SK-N-SH (cell line): ENCODE measurements around the gene SP100. TPM values are rescaled to one million over a fixed set of nuclear protein-coding genes. Genes with fewer than 3 reads are reported as not detected.

Experiments used
- CTCF ChIA-PET: fragments of 300-600, 350-600 bp; formaldehyde crosslinking; extraction: SDS; loops from one replicate; lab custom pipeline; 2021; lab: Yijun Ruan, JAX
- POLR2A ChIA-PET: fragments of 350-600 bp; sonication (Branson Sonifier 250); formaldehyde crosslinking; extraction: SDS; loops from one replicate; lab custom pipeline; 2020; ENCODE audit warnings: antibody characterized with exemption, inconsistent platforms; lab: Yijun Ruan, JAX
- DNase-seq: peaks from one replicate; pipeline ENCODE4 v3.0.0; 2012
- H2AFZ ChIP-seq: fragments of 200-600 bp; sonication (generic); 2 replicates; pipeline ENCODE4 v1.8.1; 2016; ENCODE audit warnings: antibody characterized with exemption, mild to moderate bottlenecking, low read depth
- H3F3A ChIP-seq: fragments of 200-600 bp; sonication (generic); replicated peaks from 2 replicates; pipeline ENCODE3; 2016; ENCODE audit warnings: antibody characterized with exemption, mild to moderate bottlenecking; ENCODE audit not compliant: insufficient read depth
- H3K27ac ChIP-seq, 2 experiments: fragments of 200-500 bp in 1 of 2; fragments of 200-600 bp in 1 of 2; sonication (Bioruptor generic) in 1 of 2; sonication (generic), shearing (Covaris generic) in 1 of 2; 2 replicates each; pipeline versions ENCODE4 v1.5.1 to v1.6.1; 2014 to 2016; ENCODE audit warnings: low read depth in 2 of 2, inconsistent platforms in 1 of 2, low read length in 1 of 2, mild to moderate bottlenecking in 1 of 2, mixed read lengths in 1 of 2
- H3K27me3 ChIP-seq: fragments of 200-600 bp; sonication (generic), shearing (Covaris generic); 2 replicates; pipeline ENCODE4 v1.6.1; 2016; ENCODE audit warnings: mixed run types; ENCODE audit not compliant: insufficient read depth
- H3K36me3 ChIP-seq, 2 experiments: fragments of 200-500 bp in 1 of 2; fragments of 200-600 bp in 1 of 2; sonication (Bioruptor generic) in 1 of 2; sonication (generic) in 1 of 2; replicated peaks in 1 of 2; 2 replicates each; pipeline versions ENCODE3 to v1.5.1; 2014 to 2016; ENCODE audit warnings: low read length in 1 of 2, mild to moderate bottlenecking in 1 of 2; ENCODE audit not compliant: insufficient read depth in 2 of 2, control insufficient read depth in 1 of 2
- H3K4me1 ChIP-seq, 2 experiments: fragments of 200-500 bp in 1 of 2; fragments of 200-600 bp in 1 of 2; sonication (Bioruptor generic) in 1 of 2; sonication (generic), shearing (Covaris generic) in 1 of 2; 2 replicates each; pipeline versions ENCODE4 v1.5.1 to v1.6.1; 2014 to 2016; ENCODE audit warnings: low read depth in 1 of 2, low read length in 1 of 2, mixed run types in 1 of 2; ENCODE audit not compliant: insufficient read depth in 2 of 2, control insufficient read depth in 1 of 2
- H3K4me2 ChIP-seq: fragments of 200-600 bp; sonication (generic), shearing (Covaris generic); 2 replicates; pipeline ENCODE4 v1.6.1; 2017; ENCODE audit warnings: mixed run types
- H3K4me3 ChIP-seq, 2 experiments: fragments of 200-500 bp in 1 of 2; fragments of 200-600 bp in 1 of 2; sonication (Bioruptor generic) in 1 of 2; sonication (generic), shearing (Covaris generic) in 1 of 2; 2 replicates each; pipeline versions ENCODE4 v1.5.1 to v1.8.1; 2014 to 2016; ENCODE audit warnings: low read depth in 2 of 2, inconsistent platforms in 1 of 2, low read length in 1 of 2, mild to moderate bottlenecking in 1 of 2, mixed read lengths in 1 of 2, moderate library complexity in 1 of 2
- H3K79me2 ChIP-seq: fragments of 200-600 bp; sonication (generic); 2 replicates; pipeline ENCODE4 v1.8.1; 2017; ENCODE audit warnings: mild to moderate bottlenecking; ENCODE audit not compliant: insufficient read depth
- H3K9ac ChIP-seq: fragments of 200-600 bp; sonication (generic); 2 replicates; pipeline ENCODE4 v1.6.1; 2017; ENCODE audit warnings: mixed run types
- H3K9me2 ChIP-seq: fragments of 200-600 bp; sonication (generic); 2 replicates; pipeline ENCODE4 v1.6.1; 2017; ENCODE audit warnings: mixed run types
- H3K9me3 ChIP-seq: fragments of 200-600 bp; sonication (generic); 2 replicates; pipeline ENCODE4 v1.6.1; 2017; ENCODE audit warnings: mixed run types, mild to moderate bottlenecking, moderate library complexity
- H4K20me1 ChIP-seq: fragments of 200-600 bp; sonication (generic); 2 replicates; pipeline ENCODE4 v1.6.1; 2017; ENCODE audit warnings: mild to moderate bottlenecking, mixed run types; ENCODE audit not compliant: insufficient read depth
- FOSL2 ChIP-seq: IDR thresholded peaks from 2 replicates; pipeline ENCODE4 v1.4.0; 2012; ENCODE audit warnings: low read depth, mild to moderate bottlenecking, moderate library complexity, borderline replicate concordance
- FOXM1 ChIP-seq: IDR thresholded peaks from 2 replicates; pipeline ENCODE4 v1.4.0; 2012; ENCODE audit warnings: low read depth, mild to moderate bottlenecking
- JUND ChIP-seq: IDR thresholded peaks from 2 replicates; pipeline ENCODE4 v1.4.0; 2012
- MAX ChIP-seq: IDR thresholded peaks from 2 replicates; pipeline ENCODE4 v1.4.0; 2012; ENCODE audit warnings: low read depth
- MXI1 ChIP-seq: IDR thresholded peaks from 2 replicates; pipeline ENCODE4 v1.6.1; 2012; ENCODE audit warnings: mild to moderate bottlenecking, low read depth, low read length, improper control_type of control experiment
- NFIC ChIP-seq: IDR thresholded peaks from 2 replicates; pipeline ENCODE4 v1.4.0; 2012; ENCODE audit warnings: borderline replicate concordance
- POLR2AphosphoS5 ChIP-seq: IDR thresholded peaks from 2 replicates; pipeline ENCODE4 v1.6.1; 2012; ENCODE audit warnings: low read depth, low read length
- RCOR1 ChIP-seq: fragments of 150-350 bp; IDR thresholded peaks from 2 replicates; pipeline ENCODE4 v1.6.1; 2017; ENCODE audit warnings: antibody characterized with exemption, low read length
- REST ChIP-seq: IDR thresholded peaks from 2 replicates; pipeline ENCODE4 v1.6.1; 2012; ENCODE audit warnings: mild to moderate bottlenecking, low read depth, low read length, moderate library complexity
- RXRA ChIP-seq: IDR thresholded peaks from 2 replicates; pipeline ENCODE4 v1.4.0; 2012; ENCODE audit warnings: low read depth, mild to moderate bottlenecking, borderline replicate concordance
- SIN3A ChIP-seq: IDR thresholded peaks from 2 replicates; pipeline ENCODE4 v1.6.1; 2012; ENCODE audit warnings: low read depth, mild to moderate bottlenecking, low read length, moderate library complexity, borderline replicate concordance
- TEAD4 ChIP-seq: IDR thresholded peaks from 2 replicates; pipeline ENCODE4 v1.4.0; 2012; ENCODE audit warnings: mild to moderate bottlenecking, borderline replicate concordance; ENCODE audit not compliant: insufficient read depth
- USF2 ChIP-seq: fragments of 150-350 bp; IDR thresholded peaks from 2 replicates; pipeline ENCODE4 v1.6.1; 2017; ENCODE audit warnings: antibody characterized with exemption, low read length, low read depth, borderline replicate concordance
- ZBTB33 ChIP-seq: IDR thresholded peaks from 2 replicates; pipeline ENCODE4 v1.4.0; 2012; ENCODE audit warnings: low read depth, borderline replicate concordance
- WGBS: methylation state at CpG from one replicate; pipeline ENCODE4 v1.1.6; 2017; ENCODE audit warnings: low lambda C conversion rate; 5-methylcytosine and 5-hydroxymethylcytosine counted together
- polyA plus RNA-seq, 3 experiments: library from polyadenylated mRNA; depleted of rRNA; stranded (reverse); fragments of >200 nt; gene quantifications; 2 replicates each; pipeline ENCODE4 v1.2.3, GENCODE V29; 2012
- TF ChIP-seq, protein P1 (sequence below): IDR thresholded peaks from 2 replicates; pipeline ENCODE4; 2012
- TF ChIP-seq, protein P2 (sequence below): fragments of 150-350 bp; IDR thresholded peaks from 2 replicates; pipeline ENCODE4 v1.6.1; 2016; ENCODE audit warnings: mild to moderate bottlenecking, low read depth, low read length

The SP100 gene
- polyA plus RNA-seq, 1 of the 3 experiments (the other 2 are of a cell fraction), result 38.1 TPM

DNA sequence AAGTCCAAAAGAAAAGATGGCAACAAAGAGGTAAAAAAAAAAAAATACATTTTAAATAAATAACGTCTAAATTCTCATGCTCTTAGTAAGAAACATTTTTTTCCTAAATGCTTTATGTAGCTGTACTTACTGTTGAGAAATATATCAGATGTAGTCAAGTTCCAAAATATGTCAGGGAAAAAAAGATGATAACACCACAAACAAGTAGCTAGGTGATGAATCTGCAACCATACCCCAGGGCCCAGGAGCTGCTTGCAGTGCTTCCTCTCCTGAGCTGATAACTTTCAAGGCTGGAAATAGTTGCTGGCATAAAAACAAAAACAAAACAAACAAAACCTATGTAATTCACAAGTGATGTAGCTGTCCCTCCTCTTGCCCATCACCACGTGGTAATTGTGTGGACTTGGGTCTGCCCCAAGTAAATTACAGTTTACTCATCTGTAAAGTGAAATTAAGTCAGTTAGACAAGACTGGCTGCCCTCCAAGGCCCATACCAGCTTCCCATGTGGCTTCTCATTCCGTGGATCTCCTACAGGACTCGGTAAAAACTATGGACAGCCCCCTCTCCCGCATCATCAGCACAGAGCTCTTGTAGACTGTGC, 82.6 kb downstream of the SP100 start:
- DNase-seq, result no peak
- CTCF ChIA-PET, result no interaction called here
- POLR2A ChIA-PET, result no interaction called here

More for the DNA sequence above, 82.6 kb downstream of the SP100 start:
- no peaks in the 10 kb centered on the region for H3K9me3 ChIP-seq
- H3K9ac ChIP-seq, result no peak overlapping the region
- no peaks in the 10 kb centered on the region for H3K4me1 ChIP-seq
- TF ChIP-seq USF2, result no peak
- TF ChIP-seq, protein P1, sequence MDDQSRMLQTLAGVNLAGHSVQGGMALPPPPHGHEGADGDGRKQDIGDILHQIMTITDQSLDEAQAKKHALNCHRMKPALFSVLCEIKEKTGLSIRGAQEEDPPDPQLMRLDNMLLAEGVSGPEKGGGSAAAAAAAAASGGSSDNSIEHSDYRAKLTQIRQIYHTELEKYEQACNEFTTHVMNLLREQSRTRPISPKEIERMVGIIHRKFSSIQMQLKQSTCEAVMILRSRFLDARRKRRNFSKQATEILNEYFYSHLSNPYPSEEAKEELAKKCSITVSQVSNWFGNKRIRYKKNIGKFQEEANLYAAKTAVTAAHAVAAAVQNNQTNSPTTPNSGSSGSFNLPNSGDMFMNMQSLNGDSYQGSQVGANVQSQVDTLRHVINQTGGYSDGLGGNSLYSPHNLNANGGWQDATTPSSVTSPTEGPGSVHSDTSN, result peak; percentile 32; the same call in 1 of the 2 replicates
- peak; percentile 11; the same call in 1 of the 2 replicates for TF ChIP-seq NFIC
- TF ChIP-seq FOSL2, result no peak
- no peak for TF ChIP-seq RCOR1
- no peak for TF ChIP-seq RXRA
- TF ChIP-seq SIN3A, result no peak
- no peak for TF ChIP-seq JUND
- TF ChIP-seq, protein P2, sequence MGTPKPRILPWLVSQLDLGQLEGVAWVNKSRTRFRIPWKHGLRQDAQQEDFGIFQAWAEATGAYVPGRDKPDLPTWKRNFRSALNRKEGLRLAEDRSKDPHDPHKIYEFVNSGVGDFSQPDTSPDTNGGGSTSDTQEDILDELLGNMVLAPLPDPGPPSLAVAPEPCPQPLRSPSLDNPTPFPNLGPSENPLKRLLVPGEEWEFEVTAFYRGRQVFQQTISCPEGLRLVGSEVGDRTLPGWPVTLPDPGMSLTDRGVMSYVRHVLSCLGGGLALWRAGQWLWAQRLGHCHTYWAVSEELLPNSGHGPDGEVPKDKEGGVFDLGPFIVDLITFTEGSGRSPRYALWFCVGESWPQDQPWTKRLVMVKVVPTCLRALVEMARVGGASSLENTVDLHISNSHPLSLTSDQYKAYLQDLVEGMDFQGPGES, result no peak
- no peak for TF ChIP-seq TEAD4
- no peak for TF ChIP-seq REST
- no peak for TF ChIP-seq POLR2AphosphoS5
- no peak for TF ChIP-seq MAX
- no peak for TF ChIP-seq MXI1
- no peak for TF ChIP-seq FOXM1
- no peak for TF ChIP-seq ZBTB33
- H3K4me3 ChIP-seq, result no peak overlapping the region
- peaks cover 14 to 38% of the 10 kb centered on the region in 2 experiments for H3K36me3 ChIP-seq
- H3K27me3 ChIP-seq, result no peaks in the 10 kb centered on the region
- H3K27ac ChIP-seq, result no peak overlapping the region
- no peak overlapping the region for H3K4me2 ChIP-seq
- 23% methylated on average over 5 of the region's 5 CpGs for WGBS
- no peaks in the 10 kb centered on the region for H3K9me2 ChIP-seq
- no peaks in the 10 kb centered on the region for H3F3A ChIP-seq
- no peaks in the 10 kb centered on the region for H3K79me2 ChIP-seq
- no peaks in the 10 kb centered on the region for H4K20me1 ChIP-seq
- H2AFZ ChIP-seq, result no peak overlapping the region
